Testis (tissue), 3 donors: ENCODE results near the gene TSG101. TPM values are rescaled to one million over a fixed set of nuclear protein-coding genes. Genes with fewer than 3 reads are reported as not detected.

Experiments
- DNase-seq: peaks from one replicate; pipeline ENCODE4 v3.0.0-alpha.2; 2019
- H3K27ac ChIP-seq, 2 donors: fragments of 200-600 bp; sonication (generic); one replicate each; pipeline ENCODE4 v1.5.1; 2019
- H3K27me3 ChIP-seq: fragments of 200-600 bp; sonication (generic); one replicate; pipeline ENCODE4 v1.5.1; 2019
- H3K36me3 ChIP-seq: fragments of 200-600 bp; sonication (generic); one replicate; pipeline ENCODE4 v1.5.1; 2017; ENCODE audit warnings: low read depth; ENCODE audit errors: missing control alignments
- H3K4me1 ChIP-seq: fragments of 200-600 bp; sonication (generic); one replicate; pipeline ENCODE4 v1.5.1; 2019
- H3K4me3 ChIP-seq, 2 donors: fragments of 200-600 bp; sonication (generic); one replicate each; pipeline ENCODE4 v1.5.1; 2017 to 2019
- H3K9me3 ChIP-seq: fragments of 200-600 bp; sonication (generic); one replicate; pipeline ENCODE4 v1.5.1; 2017
- CTCF ChIP-seq, 3 experiments: fragments of 450-650 bp in 2 of 3; fragments of 200-600 bp in 1 of 3; sonication (generic) in 1 of 3; IDR thresholded peaks; one replicate each; pipeline ENCODE4 v1.5.1; 2016 to 2019; ENCODE audit warnings: antibody characterized with exemption in 3 of 3, mild to moderate bottlenecking in 2 of 3, moderate library complexity in 1 of 3
- POLR2A ChIP-seq: fragments of 450-650 bp; IDR thresholded peaks from one replicate; pipeline ENCODE4 v1.6.1; 2017; ENCODE audit warnings: antibody characterized with exemption, mild to moderate bottlenecking, moderate library complexity
- WGBS, 2 donors: methylation state at CpG; one replicate each; pipeline ENCODE4 v1.1.5; 2018; 5-methylcytosine and 5-hydroxymethylcytosine counted together
- intact Hi-C: fragments of 100-400 bp; cut with DNase I; formaldehyde crosslinking; loops from one replicate; pipeline ENCODE4 v1.15.1; 2023; ENCODE audit warnings: low total_unique reads
- polyA plus RNA-seq: library from polyadenylated mRNA; stranded (reverse); fragments of 350-450 nt; fragmentation: Illumina TruSeq; extraction: RNeasy Lipid Tissue Mini Kit (QIAGEN cat#74804); gene quantifications from one replicate; pipeline ENCODE4 v1.2.3, GENCODE V29; 2014; ENCODE audit warnings: low read depth, low replicate concordance; ENCODE audit not compliant: insufficient read depth
- total RNA-seq, 2 donors: library from RNA; depleted of rRNA; stranded (reverse); fragments of >200 nt; gene quantifications; one replicate each; pipeline ENCODE4 v1.2.3, GENCODE V29; 2016

Gene TSG101
- total and polyA plus RNA-seq, 3 donors from 2014 or later: 92.6 to 161 (median 95.1) TPM

- Histone ChIP-seq H3K4me3 (no peak overlapping the region), H3K27me3 (no peaks in the 10 kb centered on the region), H3K27ac (no peak overlapping the region), H3K4me1 (no peaks in the 10 kb centered on the region), H3K9me3 (no peaks in the 10 kb centered on the region), H3K36me3 (no peaks in the 10 kb centered on the region)
- intact Hi-C loops: no loop called here
- DNase-seq: no peak
- TF ChIP-seq POLR2A (no peak), CTCF (IDR thresholded peaks at IDR 0.05) (no peak)
- WGBS, 2 donors: 66 to 75% methylated on average over 2 of the region's 2 CpGs
Measured at GRCh38 chr11:18466402-18466801, 60.3 kb downstream of the TSG101 start.

- H3K27ac ChIP-seq: no peak overlapping the region
- no peak overlapping the region for H3K4me3 ChIP-seq
- 26 to 33% methylated on average over 1 of the region's 1 CpG for WGBS, 2 donors
- TF ChIP-seq CTCF (IDR thresholded peaks at IDR 0.05) (no peak), POLR2A (no peak)
- no peak for DNase-seq
- intact Hi-C loops: no loop called here
- H3K4me1 ChIP-seq: no peaks in the 10 kb centered on the region
- H3K36me3 ChIP-seq: no peaks in the 10 kb centered on the region
- no peaks in the 10 kb centered on the region for H3K27me3 ChIP-seq
- no peaks in the 10 kb centered on the region for H3K9me3 ChIP-seq
Measured at GRCh38 chr11:18463439-18463838, 63.3 kb downstream of the TSG101 start.

GRCh38 chr11:18461909-18462308 is 64.8 kb downstream of the TSG101 start:
- TF ChIP-seq CTCF (IDR thresholded peaks at IDR 0.05) (no peak), POLR2A (no peak)
- no peaks in the 10 kb centered on the region for H3K4me1 ChIP-seq
- no peaks in the 10 kb centered on the region for H3K9me3 ChIP-seq
- H3K4me3 ChIP-seq: no peak overlapping the region
- no peaks in the 10 kb centered on the region for H3K36me3 ChIP-seq
- no peak overlapping the region for H3K27ac ChIP-seq
- no peak for DNase-seq
- WGBS, 2 donors: 94 to 96% methylated on average over 6 of the region's 6 CpGs
- intact Hi-C loops: no loop called here
- H3K27me3 ChIP-seq: no peaks in the 10 kb centered on the region

GRCh38 chr11:18459634-18460033 is 67.1 kb downstream of the TSG101 start:
- 87 to 88% methylated on average over 4 of the region's 4 CpGs for WGBS, 2 donors
- Histone ChIP-seq H3K9me3 (no peaks in the 10 kb centered on the region), H3K36me3 (no peaks in the 10 kb centered on the region), H3K4me1 (no peaks in the 10 kb centered on the region), H3K27me3 (no peaks in the 10 kb centered on the region), H3K4me3 (no peak overlapping the region), H3K27ac (no peak overlapping the region)
- no peak for DNase-seq
- TF ChIP-seq CTCF (IDR thresholded peaks at IDR 0.05) (no peak), POLR2A (no peak)
- intact Hi-C loops: no loop called here

GRCh38 chr11:18457450-18457849 is 69.3 kb downstream of the TSG101 start:
- intact Hi-C loops: no loop called here
- H3K27ac ChIP-seq: no peak overlapping the region
- WGBS, 2 donors: 60 to 62% methylated on average over 3 of the region's 3 CpGs

More at GRCh38 chr11:18457450-18457849, 69.3 kb downstream of the TSG101 start:
- no peak for DNase-seq
- no peak overlapping the region for H3K4me3 ChIP-seq
- no peaks in the 10 kb centered on the region for H3K9me3 ChIP-seq
- TF ChIP-seq CTCF (IDR thresholded peaks at IDR 0.05): no peak
- TF ChIP-seq POLR2A: no peak
- H3K27me3 ChIP-seq: no peaks in the 10 kb centered on the region
- no peaks in the 10 kb centered on the region for H3K36me3 ChIP-seq
- H3K4me1 ChIP-seq: no peaks in the 10 kb centered on the region
